ENCODE data around the gene KCNJ6. TPM values are rescaled to one million over a fixed set of nuclear protein-coding genes. Genes with fewer than 3 reads are reported as not detected.

KCNJ6 gene
- total and polyA plus RNA-seq, 4 donors = 0.01 TPM; not detected in 3

GRCh38 chr21:37837381-37837780 lies 78.9 kb downstream of the KCNJ6 start:
- Histone ChIP-seq H3K9ac (ENCODE audit: low read depth in 1 of 2, low read length in 2 of 2) (no peak overlapping the region), H3K36me3 (ENCODE audit: control insufficient read depth in 4 of 4, insufficient read depth in 3 of 4, low read depth in 1 of 4, low read length in 3 of 4) (no peaks in the 10 kb centered on the region), H3K9me3 (ENCODE audit: control insufficient read depth in 4 of 4, low read length in 3 of 4) (no peaks in the 10 kb centered on the region), H3K27ac (ENCODE audit: low read depth in 1 of 2, low read length in 2 of 2) (no peak overlapping the region), H3K4me3 (ENCODE audit: low read depth in 1 of 3, low read length in 3 of 3) (no peak overlapping the region), H3K27me3 (ENCODE audit: control insufficient read depth in 4 of 4, insufficient read depth in 4 of 4, low read length in 3 of 4) (no peaks in the 10 kb centered on the region), H3K4me1 (ENCODE audit: control insufficient read depth in 4 of 4, insufficient read depth in 4 of 4, low read length in 3 of 4) (peaks cover 0 to 4% (median 0%) of the 10 kb centered on the region in 4 donors)
- TF ChIP-seq REST (IDR thresholded peaks at IDR 0.05) = no peak
- TF ChIP-seq GABPA (IDR thresholded peaks at IDR 0.05 in 1 of 2, conservative IDR thresholded peaks at IDR 0.05 in 1 of 2) = no peak
- no peak for TF ChIP-seq ZBTB33 (IDR thresholded peaks at IDR 0.05)
- no peak for TF ChIP-seq FOXA1 (IDR thresholded peaks at IDR 0.05)
- no peak for TF ChIP-seq RAD21 (IDR thresholded peaks at IDR 0.05)
- TF ChIP-seq SP1 (IDR thresholded peaks at IDR 0.05) = no peak
- TF ChIP-seq NR2F2 (IDR thresholded peaks at IDR 0.05) = no peak
- no peak for TF ChIP-seq YY1 (IDR thresholded peaks at IDR 0.05)
- no peak for TF ChIP-seq FOXA2 (IDR thresholded peaks at IDR 0.05)
- no peak for TF ChIP-seq TAF1 (conservative IDR thresholded peaks at IDR 0.05)
- no peak for TF ChIP-seq EGR1 (IDR thresholded peaks at IDR 0.05; ENCODE audit: low read depth in 2 of 2)
- TF ChIP-seq ATF3 (IDR thresholded peaks at IDR 0.05) = no peak
- no peak for DNase-seq (ENCODE audit: low spot score)
- 94% methylated on average over 3 of the region's 3 CpGs for WGBS

GRCh38 chr21:37835481-37835880 lies 80.8 kb downstream of the KCNJ6 start:
- TF ChIP-seq HNF4G (IDR thresholded peaks at IDR 0.05) = no peak
- no peak for TF ChIP-seq ATF3 (IDR thresholded peaks at IDR 0.05)
- TF ChIP-seq NR2F2 (IDR thresholded peaks at IDR 0.05) = no peak
- TF ChIP-seq CTCF (IDR thresholded peaks at IDR 0.05; ENCODE audit: low read depth, low read length, missing input control) = no peak
- no peak for TF ChIP-seq JUND (IDR thresholded peaks at IDR 0.05)
- no peak for TF ChIP-seq ZBTB33 (IDR thresholded peaks at IDR 0.05)
- no peak for TF ChIP-seq SP1 (IDR thresholded peaks at IDR 0.05)
- TF ChIP-seq RAD21 (IDR thresholded peaks at IDR 0.05) = no peak
- TF ChIP-seq YY1 (IDR thresholded peaks at IDR 0.05) = no peak
- TF ChIP-seq EGR1 (IDR thresholded peaks at IDR 0.05; ENCODE audit: low read depth in 2 of 2) = no peak
- Histone ChIP-seq H3K4me3 (ENCODE audit: low read depth in 1 of 3, low read length in 3 of 3) (no peak overlapping the region), H3K4me1 (ENCODE audit: control insufficient read depth in 4 of 4, insufficient read depth in 4 of 4, low read length in 3 of 4) (no peaks in the 10 kb centered on the region), H3K36me3 (ENCODE audit: control insufficient read depth in 4 of 4, insufficient read depth in 3 of 4, low read depth in 1 of 4, low read length in 3 of 4) (no peaks in the 10 kb centered on the region), H3K27ac (ENCODE audit: low read depth in 1 of 2, low read length in 2 of 2) (no peak overlapping the region), H3K9ac (ENCODE audit: low read depth in 1 of 2, low read length in 2 of 2) (no peak overlapping the region), H3K9me3 (ENCODE audit: control insufficient read depth in 4 of 4, low read length in 3 of 4) (no peaks in the 10 kb centered on the region), H3K27me3 (ENCODE audit: control insufficient read depth in 4 of 4, insufficient read depth in 4 of 4, low read length in 3 of 4) (no peaks in the 10 kb centered on the region)
- WGBS = 85% methylated on average over 3 of the region's 3 CpGs
- no peak for DNase-seq (ENCODE audit: low spot score)

All from liver (tissue), 9 donors.